ENCODE results near the gene ADAP1. TPM values are rescaled to one million over a fixed set of nuclear protein-coding genes. Genes with fewer than 3 reads are reported as not detected.

The ADAP1 gene
- total and polyA plus RNA-seq, 2 experiments from 2014 or later = 0.24 to 1.1 TPM

GRCh38 chr7:959271-959670, 4.8 kb upstream of the ADAP1 start:
- Histone ChIP-seq H3K36me3 (ENCODE audit: low read depth) (no peaks in the 10 kb centered on the region), H3F3A (ENCODE audit: insufficient read depth) (no peaks in the 10 kb centered on the region), H4K20me1 (ENCODE audit: insufficient read depth) (no peaks in the 10 kb centered on the region), H2AFZ (no peak overlapping the region), H3K4me2 (ENCODE audit: unreplicated experiment) (no peak overlapping the region), H3K4me3 (no peak overlapping the region), H3K9me3 (ENCODE audit: low read depth) (no peaks in the 10 kb centered on the region), H3K79me2 (ENCODE audit: insufficient read depth) (no peaks in the 10 kb centered on the region), H3K9ac (no peak overlapping the region), H3K9me2 (ENCODE audit: insufficient read depth) (no peaks in the 10 kb centered on the region), H3K27me3 (replicated peaks; ENCODE audit: insufficient read depth) (peaks cover 4% of the 10 kb centered on the region; the same call in 1 of the 2 replicates), H3K27ac (no peak overlapping the region), H3K4me1 (ENCODE audit: insufficient read depth) (no peaks in the 10 kb centered on the region)
- no peak for DNase-seq
- TF ChIP-seq EZH2phosphoT487 (IDR thresholded peaks at IDR 0.05; ENCODE audit: insufficient read depth, low read depth) (no peak), EZH2 (IDR thresholded peaks at IDR 0.05; ENCODE audit: insufficient read depth, poor library complexity, severe bottlenecking) (no peak)
- in situ Hi-C loops (cut with MboI) = no loop called here
- 72 to 78% methylated on average over 16 to 20 of the region's 20 CpGs for WGBS, 2 experiments (ENCODE audit: low coverage in 1 of 2, low lambda C conversion rate in 2 of 2, missing lambda C conversion rate in 2 of 2)

- no peak for DNase-seq
- H3K4me1 ChIP-seq (ENCODE audit: insufficient read depth) = no peaks in the 10 kb centered on the region
- no peak overlapping the region for H3K27ac ChIP-seq
- H3K27me3 ChIP-seq (replicated peaks; ENCODE audit: insufficient read depth) = peaks cover 4% of the 10 kb centered on the region; the same call in 1 of the 2 replicates
- WGBS, 2 experiments (ENCODE audit: low coverage in 1 of 2, low lambda C conversion rate in 2 of 2, missing lambda C conversion rate in 2 of 2) = 64 to 68% methylated on average over 31 to 35 of the region's 36 CpGs
- in situ Hi-C loops (cut with MboI) = no loop called here
- H3K36me3 ChIP-seq (ENCODE audit: low read depth) = no peaks in the 10 kb centered on the region
- H2AFZ ChIP-seq = no peak overlapping the region
- no peaks in the 10 kb centered on the region for H4K20me1 ChIP-seq (ENCODE audit: insufficient read depth)
- no peaks in the 10 kb centered on the region for H3K79me2 ChIP-seq (ENCODE audit: insufficient read depth)
- no peak overlapping the region for H3K9ac ChIP-seq
- no peak overlapping the region for H3K4me2 ChIP-seq (ENCODE audit: unreplicated experiment)
- TF ChIP-seq EZH2 (IDR thresholded peaks at IDR 0.05; ENCODE audit: insufficient read depth, poor library complexity, severe bottlenecking) (no peak), EZH2phosphoT487 (IDR thresholded peaks at IDR 0.05; ENCODE audit: insufficient read depth, low read depth) (no peak)
- no peak overlapping the region for H3K4me3 ChIP-seq
- H3K9me2 ChIP-seq (ENCODE audit: insufficient read depth) = no peaks in the 10 kb centered on the region
- no peaks in the 10 kb centered on the region for H3K9me3 ChIP-seq (ENCODE audit: low read depth)
- H3F3A ChIP-seq (ENCODE audit: insufficient read depth) = no peaks in the 10 kb centered on the region
These were observed 4.0 kb upstream of the ADAP1 start for GRCh38 chr7:958221-959200.

GRCh38 chr7:957418-958220, 3.1 kb upstream of the ADAP1 start:
- Histone ChIP-seq H3K4me3 (no peak overlapping the region), H3K27ac (no peak overlapping the region), H3F3A (ENCODE audit: insufficient read depth) (no peaks in the 10 kb centered on the region), H3K9ac (no peak overlapping the region), H3K9me2 (ENCODE audit: insufficient read depth) (no peaks in the 10 kb centered on the region), H4K20me1 (ENCODE audit: insufficient read depth) (no peaks in the 10 kb centered on the region), H3K9me3 (ENCODE audit: low read depth) (no peaks in the 10 kb centered on the region), H3K4me1 (ENCODE audit: insufficient read depth) (no peaks in the 10 kb centered on the region), H3K4me2 (ENCODE audit: unreplicated experiment) (no peak overlapping the region), H3K36me3 (ENCODE audit: low read depth) (no peaks in the 10 kb centered on the region), H3K27me3 (replicated peaks; ENCODE audit: insufficient read depth) (peaks cover 4% of the 10 kb centered on the region; the same call in 1 of the 2 replicates), H2AFZ (no peak overlapping the region), H3K79me2 (ENCODE audit: insufficient read depth) (no peaks in the 10 kb centered on the region)
- 46 to 52% methylated on average over 29 to 32 of the region's 32 CpGs for WGBS, 2 experiments (ENCODE audit: low coverage in 1 of 2, low lambda C conversion rate in 2 of 2, missing lambda C conversion rate in 2 of 2)
- no peak for TF ChIP-seq EZH2phosphoT487 (IDR thresholded peaks at IDR 0.05; ENCODE audit: insufficient read depth, low read depth)
- no peak for TF ChIP-seq EZH2 (IDR thresholded peaks at IDR 0.05; ENCODE audit: insufficient read depth, poor library complexity, severe bottlenecking)
- in situ Hi-C loops (cut with MboI) = no loop called here
- DNase-seq = no peak

GRCh38 chr7:956031-956430, 1.6 kb upstream of the ADAP1 start:
- 80% methylated on average over 10 of the region's 10 CpGs for WGBS, 2 experiments (ENCODE audit: low coverage in 1 of 2, low lambda C conversion rate in 2 of 2, missing lambda C conversion rate in 2 of 2)
- Histone ChIP-seq H3K4me1 (ENCODE audit: insufficient read depth) (no peaks in the 10 kb centered on the region), H3K36me3 (ENCODE audit: low read depth) (no peaks in the 10 kb centered on the region), H2AFZ (no peak overlapping the region), H3K9me3 (ENCODE audit: low read depth) (no peaks in the 10 kb centered on the region), H3K4me2 (ENCODE audit: unreplicated experiment) (no peak overlapping the region), H3K9me2 (ENCODE audit: insufficient read depth) (no peaks in the 10 kb centered on the region), H3K9ac (no peak overlapping the region), H3K27me3 (replicated peaks; ENCODE audit: insufficient read depth) (peaks cover 4% of the 10 kb centered on the region; the same call in 1 of the 2 replicates), H3K4me3 (no peak overlapping the region), H3F3A (ENCODE audit: insufficient read depth) (no peaks in the 10 kb centered on the region), H4K20me1 (ENCODE audit: insufficient read depth) (no peaks in the 10 kb centered on the region), H3K79me2 (ENCODE audit: insufficient read depth) (no peaks in the 10 kb centered on the region), H3K27ac (no peak overlapping the region)
- DNase-seq = no peak
- TF ChIP-seq EZH2phosphoT487 (IDR thresholded peaks at IDR 0.05; ENCODE audit: insufficient read depth, low read depth) (no peak), EZH2 (IDR thresholded peaks at IDR 0.05; ENCODE audit: insufficient read depth, poor library complexity, severe bottlenecking) (no peak)
- in situ Hi-C loops (cut with MboI) = no loop called here
